Liver (tissue), 9 donors: Measurements from ENCODE around the gene KRTAP5-2. TPM values are rescaled to one million over a fixed set of nuclear protein-coding genes. Genes with fewer than 3 reads are reported as not detected.

Experiments
- DNase-seq: peaks from one replicate; pipeline ENCODE4 v3.0.0-alpha.2; 2017; ENCODE audit warnings: low spot score
- H3K27ac ChIP-seq, 2 donors: one replicate each; pipeline ENCODE4 v1.7.0; 2013; ENCODE audit warnings: inconsistent platforms in 2 of 2, low read length in 2 of 2, control low read depth in 1 of 2, low read depth in 1 of 2, mild to moderate bottlenecking in 1 of 2
- H3K27me3 ChIP-seq, 4 donors: one replicate each; pipeline versions ENCODE4 v1.6.1 to v1.7.0; 2013; ENCODE audit warnings: low read length in 3 of 4, inconsistent platforms in 1 of 4, mild to moderate bottlenecking in 1 of 4, moderate library complexity in 1 of 4; ENCODE audit not compliant: control insufficient read depth in 4 of 4, insufficient read depth in 4 of 4
- H3K36me3 ChIP-seq, 4 donors: one replicate each; pipeline versions ENCODE4 v1.6.1 to v1.7.0; 2013; ENCODE audit warnings: low read length in 3 of 4, mild to moderate bottlenecking in 3 of 4, low read depth in 1 of 4, moderate library complexity in 1 of 4; ENCODE audit not compliant: control insufficient read depth in 4 of 4, insufficient read depth in 3 of 4
- H3K4me1 ChIP-seq, 4 donors: one replicate each; pipeline versions ENCODE4 v1.6.1 to v1.7.0; 2013; ENCODE audit warnings: low read length in 3 of 4, mild to moderate bottlenecking in 3 of 4, moderate library complexity in 1 of 4; ENCODE audit not compliant: control insufficient read depth in 4 of 4, insufficient read depth in 4 of 4
- H3K4me3 ChIP-seq, 3 donors: one replicate each; pipeline versions ENCODE4 v1.6.1 to v1.7.0; 2013; ENCODE audit warnings: low read length in 3 of 3, control low read depth in 1 of 3, low read depth in 1 of 3, mild to moderate bottlenecking in 1 of 3
- H3K9ac ChIP-seq, 2 donors: one replicate each; pipeline ENCODE4 v1.7.0; 2013; ENCODE audit warnings: low read length in 2 of 2, mild to moderate bottlenecking in 2 of 2, moderate library complexity in 2 of 2, control low read depth in 1 of 2, low read depth in 1 of 2
- H3K9me3 ChIP-seq, 4 donors: one replicate each; pipeline versions ENCODE4 v1.6.1 to v1.7.0; 2013; ENCODE audit warnings: low read length in 3 of 4; ENCODE audit not compliant: control insufficient read depth in 4 of 4
- CTCF ChIP-seq: fragments of 150-350 bp; IDR thresholded peaks from 2 replicates; pipeline ENCODE4 v1.5.1; 2017; ENCODE audit warnings: improper control_type of control experiment, low read depth, low read length; ENCODE audit not compliant: missing input control
- EGR1 ChIP-seq, 2 donors: IDR thresholded peaks; 2 replicates each; pipeline ENCODE4 v1.6.1; 2016 to 2018; ENCODE audit warnings: antibody characterized with exemption in 2 of 2, low read depth in 2 of 2
- FOXA1 ChIP-seq: IDR thresholded peaks from 2 replicates; pipeline ENCODE4 v1.6.1; 2016; ENCODE audit warnings: antibody characterized with exemption
- FOXA2 ChIP-seq: IDR thresholded peaks from 2 replicates; pipeline ENCODE4 v1.6.1; 2016; ENCODE audit warnings: antibody characterized with exemption
- GABPA ChIP-seq, 2 donors: IDR thresholded peaks in 1 of 2; conservative IDR thresholded peaks in 1 of 2; 2 replicates each; pipeline ENCODE4 v1.6.1; 2016; ENCODE audit warnings: antibody characterized with exemption in 2 of 2, mild to moderate bottlenecking in 1 of 2, moderate library complexity in 1 of 2
- HNF4G ChIP-seq: IDR thresholded peaks from 2 replicates; pipeline ENCODE4 v1.6.1; 2016; ENCODE audit warnings: antibody characterized with exemption
- JUND ChIP-seq, 2 donors: IDR thresholded peaks; 2 replicates each; pipeline ENCODE4 v1.6.1; 2016; ENCODE audit warnings: antibody characterized with exemption in 2 of 2
- NR2F2 ChIP-seq: IDR thresholded peaks from 2 replicates; pipeline ENCODE4 v1.6.1; 2016; ENCODE audit warnings: antibody characterized with exemption
- RAD21 ChIP-seq, 2 donors: IDR thresholded peaks; 2 replicates each; pipeline ENCODE4 v1.6.1; 2016; ENCODE audit warnings: antibody characterized with exemption in 2 of 2, mild to moderate bottlenecking in 2 of 2
- REST ChIP-seq: IDR thresholded peaks from 2 replicates; pipeline ENCODE4 v1.6.1; 2016; ENCODE audit warnings: antibody characterized with exemption, mild to moderate bottlenecking
- RXRA ChIP-seq, 2 donors: IDR thresholded peaks; 2 replicates each; pipeline ENCODE4 v1.6.1; 2017 to 2018; ENCODE audit warnings: antibody characterized with exemption in 2 of 2, mild to moderate bottlenecking in 1 of 2
- TAF1 ChIP-seq: conservative IDR thresholded peaks from 2 replicates; pipeline ENCODE4 v1.6.1; 2016; ENCODE audit warnings: antibody characterized with exemption, mild to moderate bottlenecking
- ZBTB33 ChIP-seq: IDR thresholded peaks from 2 replicates; pipeline ENCODE4 v1.6.1; 2016; ENCODE audit warnings: antibody characterized with exemption
- WGBS: extraction: QIAGEN DNeasy Blood & Tissue Kit; methylation state at CpG from one replicate; pipeline ENCODE4 v1.1.7; 2013; 5-methylcytosine and 5-hydroxymethylcytosine counted together
- polyA plus RNA-seq, 2 donors: library from polyadenylated mRNA; stranded (reverse) in 1 of 2; unstranded in 1 of 2; fragments of 200-250 nt in 1 of 2; fragments of >200 nt in 1 of 2; fragmentation: Nextera tagmentation in 1 of 2; extraction: Ambion mirVana in 1 of 2; gene quantifications; one replicate each; pipeline versions ENCODE4 v1.2.1 to v1.2.3, GENCODE V29; 2013 to 2015
- total RNA-seq, 2 donors: library from RNA; depleted of rRNA; stranded (reverse); fragments of >200 nt; gene quantifications; one replicate each; pipeline ENCODE4 v1.2.3, GENCODE V29; 2014
- donor health status: healthy.
- donor health status: healthy.
- donor health status: healthy.
- donor health status: healthy.
- donor health status: healthy.

Gene KRTAP5-2
- total and polyA plus RNA-seq, 4 donors: 0.08 TPM; not detected in 3

GRCh38 chr11:1566381-1567051 is 31.6 kb downstream of the KRTAP5-2 start:
- 78% methylated on average over 20 of the region's 20 CpGs for WGBS
- Histone ChIP-seq H3K4me1 (peaks cover 0 to 6% (median 1%) of the 10 kb centered on the region in 4 donors), H3K4me3 (no peak overlapping the region), H3K27ac (no peak overlapping the region), H3K9ac (no peak overlapping the region), H3K36me3 (no peaks in the 10 kb centered on the region), H3K27me3 (peaks cover 0 to 3% (median 0%) of the 10 kb centered on the region in 4 donors), H3K9me3 (no peaks in the 10 kb centered on the region)
- no peak for DNase-seq
- TF ChIP-seq RAD21 (IDR thresholded peaks at IDR 0.05): no peak

GRCh38 chr11:1565904-1566247 is 32.2 kb downstream of the KRTAP5-2 start:
- TF ChIP-seq TAF1: no peak
- no peak for TF ChIP-seq FOXA1
- TF ChIP-seq EGR1 (IDR thresholded peaks at IDR 0.05; ENCODE audit: low read depth in 2 of 2): no peak
- TF ChIP-seq ZBTB33: no peak
- TF ChIP-seq RXRA (IDR thresholded peaks at IDR 0.05): no peak
- TF ChIP-seq NR2F2: no peak
- no peaks in the 10 kb centered on the region for H3K36me3 ChIP-seq
- H3K27me3 ChIP-seq: peaks cover 0 to 3% (median 0%) of the 10 kb centered on the region in 4 donors
- H3K27ac ChIP-seq: no peak overlapping the region
- DNase-seq: no peak
- peaks cover 0 to 5% (median under 1%) of the 10 kb centered on the region in 4 donors for H3K4me1 ChIP-seq
- no peaks in the 10 kb centered on the region for H3K9me3 ChIP-seq
- H3K9ac ChIP-seq: no peak overlapping the region
- H3K4me3 ChIP-seq: no peak overlapping the region
- WGBS: 84% methylated on average over 5 of the region's 5 CpGs

GRCh38 chr11:1565173-1565903 is 32.8 kb downstream of the KRTAP5-2 start:
- 88% methylated on average over 28 of the region's 28 CpGs for WGBS
- Histone ChIP-seq H3K27ac (no peak overlapping the region), H3K9ac (no peak overlapping the region), H3K36me3 (no peaks in the 10 kb centered on the region), H3K9me3 (no peaks in the 10 kb centered on the region), H3K4me1 (peaks cover 0 to 6% (median 3%) of the 10 kb centered on the region in 4 donors), H3K27me3 (no peaks in the 10 kb centered on the region), H3K4me3 (no peak overlapping the region)
- DNase-seq: no peak
- no peak for TF ChIP-seq JUND (IDR thresholded peaks at IDR 0.05)
- TF ChIP-seq GABPA (IDR thresholded peaks at IDR 0.05 in 1 of 2, conservative IDR thresholded peaks at IDR 0.05 in 1 of 2): no peak
- TF ChIP-seq HNF4G: no peak
- no peak for TF ChIP-seq CTCF
- TF ChIP-seq RXRA (IDR thresholded peaks at IDR 0.05): no peak
- TF ChIP-seq FOXA1: no peak
- no peak for TF ChIP-seq NR2F2
- TF ChIP-seq TAF1: no peak
- TF ChIP-seq FOXA2: no peak
- TF ChIP-seq REST: no peak
